Epithelial cell of esophagus (primary cell): ENCODE results near the gene ZNF674.
A peak's percentile ranks its signal among the peaks of the same experiment; 100 is the strongest.

ENCODE experiments used
- DNase-seq: peaks from one replicate; pipeline ENCODE4 v3.0.0; 2010; ENCODE audit warnings: low read depth
- H3K4me3 ChIP-seq: 2 replicates; pipeline ENCODE4 v1.5.1; 2011; ENCODE audit warnings: mild to moderate bottlenecking, low read length, control low read depth
- CTCF ChIP-seq: IDR thresholded peaks from 2 replicates; pipeline ENCODE4 v1.5.1; 2011; ENCODE audit warnings: low read depth, mild to moderate bottlenecking, low read length, control low read depth, inconsistent platforms; ENCODE audit not compliant: insufficient read depth; ENCODE audit errors: missing control alignments

ZNF674 gene

GRCh38 chrX:46582966-46583365, 37.7 kb upstream of the ZNF674 start:
- TF ChIP-seq CTCF = no peak
- no peak overlapping the region for H3K4me3 ChIP-seq
- DNase-seq = peak; percentile 88

GRCh38 chrX:46582325-46582724, 37.1 kb upstream of the ZNF674 start:
- H3K4me3 ChIP-seq = no peak overlapping the region

GRCh38 chrX:46580613-46581012, 35.4 kb upstream of the ZNF674 start:
- DNase-seq = no peak
- no peak overlapping the region for H3K4me3 ChIP-seq
- TF ChIP-seq CTCF = no peak

More at GRCh38 chrX:46582325-46582724, 37.1 kb upstream of the ZNF674 start:
- no peak for TF ChIP-seq CTCF
- peak; percentile 60 for DNase-seq

- TF ChIP-seq CTCF = no peak
- DNase-seq = no peak
- H3K4me3 ChIP-seq = no peak overlapping the region
These were observed 34.0 kb upstream of the ZNF674 start for GRCh38 chrX:46579250-46579649.

- peak; percentile 35 for DNase-seq
- no peak for TF ChIP-seq CTCF
- no peak overlapping the region for H3K4me3 ChIP-seq
These were observed 32.2 kb upstream of the ZNF674 start for GRCh38 chrX:46577221-46578005.

GRCh38 chrX:46576458-46576857, 31.2 kb upstream of the ZNF674 start:
- no peak for TF ChIP-seq CTCF
- no peak overlapping the region for H3K4me3 ChIP-seq
- DNase-seq = no peak

- DNase-seq = peak; percentile 57
- TF ChIP-seq CTCF = no peak
- no peak overlapping the region for H3K4me3 ChIP-seq
These were observed 30.8 kb upstream of the ZNF674 start for GRCh38 chrX:46575991-46576392.
